Colonic mucosa (tissue), 4 donors: ENCODE data around the gene AMPH. TPM values are rescaled to one million over a fixed set of nuclear protein-coding genes. Genes with fewer than 3 reads are reported as not detected.
A peak's percentile ranks its signal among the peaks of the same experiment; 100 is the strongest.

ENCODE experiments used
- DNase-seq: peaks from one replicate; pipeline ENCODE4 v3.0.0-alpha.2; 2020
- H3K27ac ChIP-seq: fragments of 200-600 bp; one replicate; pipeline ENCODE4 v1.8.0; 2021
- H3K27me3 ChIP-seq: fragments of 200-600 bp; one replicate; pipeline ENCODE4 v1.8.0; 2021
- H3K36me3 ChIP-seq: fragments of 200-600 bp; one replicate; pipeline ENCODE4 v1.8.0; 2021
- H3K4me1 ChIP-seq: fragments of 200-600 bp; one replicate; pipeline ENCODE4 v1.8.0; 2021; ENCODE audit warnings: mild to moderate bottlenecking
- H3K4me3 ChIP-seq: fragments of 200-600 bp; one replicate; pipeline ENCODE4 v1.8.0; 2021
- H3K9ac ChIP-seq, 2 donors: one replicate each; pipeline ENCODE4 v1.7.0; 2013; ENCODE audit warnings: control low read depth in 2 of 2, low read depth in 2 of 2, low read length in 2 of 2
- H3K9me3 ChIP-seq: fragments of 200-600 bp; one replicate; pipeline ENCODE4 v1.8.0; 2021
- CTCF ChIP-seq: fragments of 200-600 bp; IDR thresholded peaks from one replicate; pipeline ENCODE4 v1.8.0; 2022; ENCODE audit warnings: antibody characterized with exemption, mild to moderate bottlenecking
- intact Hi-C: fragments of 100-400 bp; cut with DNase I; formaldehyde crosslinking; loops from one replicate; pipeline ENCODE4 v1.14.1; 2022
- total RNA-seq, 2 donors: library from RNA; stranded (reverse); fragmentation: NEBNext Ultra II Directional in 1 of 2; extraction: Animal tissue kit (Norgen Biotek cat#: 25700) in 1 of 2; gene quantifications; one replicate each; pipeline ENCODE4 v1.2.1, GENCODE V29; 2021
- donor health status: healthy.
- donor health status: DM: no; HTN: no; CAD: no.
- donor health status: DM: no; HTN: no; CAD: no.

Gene AMPH
- total RNA-seq, 2 donors from 2014 or later, result 0.49 to 1.1 TPM

- H3K9ac ChIP-seq, result no peak overlapping the region
- H3K4me1 ChIP-seq, result no peaks in the 10 kb centered on the region
- no peak overlapping the region for H3K4me3 ChIP-seq
- TF ChIP-seq CTCF, result no peak
- DNase-seq, result no peak
- intact Hi-C loops, result no loop called here
- H3K27ac ChIP-seq, result peak overlapping the region; percentile 11
- no peaks in the 10 kb centered on the region for H3K9me3 ChIP-seq
- no peaks in the 10 kb centered on the region for H3K27me3 ChIP-seq
- H3K36me3 ChIP-seq, result no peaks in the 10 kb centered on the region
These were observed 296.1 kb downstream of the AMPH start for GRCh38 chr7:38335128-38335491.

DNA sequence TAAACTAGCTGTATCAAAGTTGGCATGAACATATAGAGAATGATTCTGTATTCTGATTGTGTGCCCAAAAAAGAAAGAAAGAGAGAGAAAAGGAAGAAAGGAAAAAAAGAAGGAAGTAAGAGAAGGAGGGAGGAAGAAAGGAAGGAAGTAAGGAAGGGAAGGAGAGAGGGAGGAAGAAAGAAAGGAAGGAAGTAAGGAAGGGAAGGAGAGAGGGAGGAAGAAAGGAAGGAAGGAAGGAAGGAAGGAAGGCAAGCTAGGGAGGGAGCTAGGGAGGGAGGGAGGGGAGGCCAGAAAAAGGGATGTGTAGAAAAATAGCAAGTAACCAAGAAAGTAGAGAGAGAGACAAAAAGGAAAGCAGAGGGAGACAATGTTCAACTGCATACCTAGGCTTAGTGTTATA is 297.0 kb downstream of the AMPH start:
- no peaks in the 10 kb centered on the region for H3K36me3 ChIP-seq
- TF ChIP-seq CTCF, result no peak
- no peaks in the 10 kb centered on the region for H3K9me3 ChIP-seq
- intact Hi-C loops, result no loop called here
- no peaks in the 10 kb centered on the region for H3K4me1 ChIP-seq
- H3K27ac ChIP-seq, result no peak overlapping the region
- no peak overlapping the region for H3K4me3 ChIP-seq
- no peak overlapping the region for H3K9ac ChIP-seq
- no peak for DNase-seq
- no peaks in the 10 kb centered on the region for H3K27me3 ChIP-seq
